ENCODE measurements around the gene AMN. TPM values are rescaled to one million over a fixed set of nuclear protein-coding genes. Genes with fewer than 3 reads are reported as not detected.

AMN gene
- total and polyA plus RNA-seq, 2 donors (not counting 1 experiment from before 2014, with no cell fraction given), result 11.5 to 15.0 TPM

- Histone ChIP-seq H3K79me2 (ENCODE audit: control insufficient read depth, insufficient read depth, low read length) (no peaks in the 10 kb centered on the region), H3K9ac (ENCODE audit: low read length) (no peak overlapping the region), H3K4me1 (ENCODE audit: control insufficient read depth in 2 of 2, insufficient read depth in 2 of 2, low read length in 2 of 2) (peaks cover 46% of the 10 kb centered on the region in 2 donors), H4K20me1 (ENCODE audit: control insufficient read depth, insufficient read depth, low read length, poor library complexity, severe bottlenecking) (no peaks in the 10 kb centered on the region), H3K4me2 (replicated peaks; ENCODE audit: low read depth, low read length, poor library complexity, severe bottlenecking) (no peak overlapping the region), H2AFZ (ENCODE audit: insufficient read depth, low read depth, low read length, poor library complexity, severe bottlenecking) (no peak overlapping the region), H3K4me3 (ENCODE audit: control extremely low read depth in 1 of 5, extremely low read depth in 1 of 5, insufficient read depth in 1 of 5, low read depth in 2 of 5, low read length in 4 of 5) (no peak overlapping the region), H3K36me3 (replicated peaks in 1 of 2; ENCODE audit: control extremely low read depth in 1 of 2, control insufficient read depth in 1 of 2, extremely low read depth in 1 of 2, insufficient read depth in 2 of 2, low read length in 1 of 2) (no peaks in the 10 kb centered on the region), H3K27me3 (replicated peaks in 1 of 4; ENCODE audit: control extremely low read depth in 1 of 4, control insufficient read depth in 3 of 4, insufficient read depth in 4 of 4, low read length in 3 of 4) (peaks cover 0 to 28% (median 12%) of the 10 kb centered on the region in 4 experiments), H3K9me3 (ENCODE audit: control extremely low read depth in 1 of 3, control insufficient read depth in 2 of 3, insufficient read depth in 1 of 3, low read length in 2 of 3) (peaks cover 0 to 17% (median 0%) of the 10 kb centered on the region in 3 donors), H3K27ac (ENCODE audit: low read length in 2 of 2) (no peak overlapping the region)
- POLR2A ChIA-PET, result no interaction called here
- intact Hi-C loops (cut with micrococcal nuclease), result loop anchor here (10.0 kb wide), 1 partner anchor 134 kb away; the partner anchor contains the start of gene CDC42BPB
- 100% methylated on average over 1 of the region's 1 CpG for WGBS (ENCODE audit: insufficient coverage)
- no peak for ATAC-seq (ENCODE audit: low read depth)
- Mint-ChIP-seq H3K27ac (no peak overlapping the region), H3K27me3 (peaks cover 11% of the 10 kb centered on the region), H3K4me3 (no peak overlapping the region), H3K9me3 (ENCODE audit: insufficient read depth) (no peaks in the 10 kb centered on the region), H3K4me1 (peaks cover 38% of the 10 kb centered on the region)
- CTCF ChIA-PET, result interaction anchor here (2.4 kb wide), 1 partner anchor 226 kb away, joined by 8 read pairs; no protein-coding TSS in a partner anchor
- DNase-seq, result no peak
- no peak for TF ChIP-seq CTCF (IDR thresholded peaks at IDR 0.05)
- no peak for TF ChIP-seq EZH2 (IDR thresholded peaks at IDR 0.05; ENCODE audit: borderline replicate concordance, insufficient read depth, low read depth, low read length, poor library complexity, severe bottlenecking)
These were observed 1.5 kb upstream of the AMN start for GRCh38 chr14:102920998-102921304.

GRCh38 chr14:102923201-102923924 lies 900 bp downstream of the AMN start:
- peak; percentile 37 for DNase-seq
- Histone ChIP-seq H3K4me1 (ENCODE audit: control insufficient read depth in 2 of 2, insufficient read depth in 2 of 2, low read length in 2 of 2) (peaks cover 32 to 34% of the 10 kb centered on the region in 2 donors), H3K27me3 (replicated peaks in 1 of 4; ENCODE audit: control extremely low read depth in 1 of 4, control insufficient read depth in 3 of 4, insufficient read depth in 4 of 4, low read length in 3 of 4) (peaks cover 0 to 33% (median 12%) of the 10 kb centered on the region in 4 experiments), H3K4me2 (replicated peaks; ENCODE audit: low read depth, low read length, poor library complexity, severe bottlenecking) (peak overlapping the region; percentile 91), H3K4me3 (ENCODE audit: control extremely low read depth in 1 of 5, extremely low read depth in 1 of 5, insufficient read depth in 1 of 5, low read depth in 2 of 5, low read length in 4 of 5) (peak overlapping the region in 4 of 5 experiments; percentile 30 to 62 (median 49)), H2AFZ (ENCODE audit: insufficient read depth, low read depth, low read length, poor library complexity, severe bottlenecking) (peak overlapping the region; percentile 40), H3K9ac (ENCODE audit: low read length) (peak overlapping the region; percentile 65), H4K20me1 (ENCODE audit: control insufficient read depth, insufficient read depth, low read length, poor library complexity, severe bottlenecking) (no peaks in the 10 kb centered on the region), H3K9me3 (ENCODE audit: control extremely low read depth in 1 of 3, control insufficient read depth in 2 of 3, insufficient read depth in 1 of 3, low read length in 2 of 3) (peaks cover 0 to 20% (median 0%) of the 10 kb centered on the region in 3 donors), H3K36me3 (replicated peaks in 1 of 2; ENCODE audit: control extremely low read depth in 1 of 2, control insufficient read depth in 1 of 2, extremely low read depth in 1 of 2, insufficient read depth in 2 of 2, low read length in 1 of 2) (no peaks in the 10 kb centered on the region), H3K79me2 (ENCODE audit: control insufficient read depth, insufficient read depth, low read length) (no peaks in the 10 kb centered on the region), H3K27ac (ENCODE audit: low read length in 2 of 2) (no peak overlapping the region)
- WGBS (ENCODE audit: insufficient coverage), result 17% methylated on average over 53 of the region's 53 CpGs
- intact Hi-C loops (cut with micrococcal nuclease), result loop anchor here (10.0 kb wide), 1 partner anchor 131 kb away; the partner anchor contains the start of gene CDC42BPB
- TF ChIP-seq EZH2 (IDR thresholded peaks at IDR 0.05; ENCODE audit: borderline replicate concordance, insufficient read depth, low read depth, low read length, poor library complexity, severe bottlenecking), result no peak
- TF ChIP-seq CTCF (IDR thresholded peaks at IDR 0.05), result no peak
- H3K27me3 Mint-ChIP-seq, result peaks cover 14% of the 10 kb centered on the region
- no peaks in the 10 kb centered on the region for H3K9me3 Mint-ChIP-seq (ENCODE audit: insufficient read depth)
- POLR2A ChIA-PET, result no interaction called here
- CTCF ChIA-PET, result interaction anchor here (2.4 kb wide), 1 partner anchor 228 kb away, joined by 8 read pairs; no protein-coding TSS in a partner anchor
- ATAC-seq (ENCODE audit: low read depth), result no peak
- H3K4me1 Mint-ChIP-seq, result peaks cover 30% of the 10 kb centered on the region
- no peak overlapping the region for H3K4me3 Mint-ChIP-seq
- no peak overlapping the region for H3K27ac Mint-ChIP-seq
